Measurements from ENCODE around the gene TMEM272. TPM values are rescaled to one million over a fixed set of nuclear protein-coding genes. Genes with fewer than 3 reads are reported as not detected.
A peak's percentile ranks its signal among the peaks of the same experiment; 100 is the strongest.

Gene TMEM272
- total RNA-seq, 1 donor = not detected

GRCh38 chr13:51882570-51883225, 37.7 kb upstream of the TMEM272 start:
- no peak for TF ChIP-seq CTCF (IDR thresholded peaks at IDR 0.05; ENCODE audit: insufficient read depth, low read depth, low read length)
- DNase-seq (ENCODE audit: low read depth) = no peak
- no peak overlapping the region for H3K4me3 ChIP-seq (ENCODE audit: low read depth, low read length)

GRCh38 chr13:51881296-51881695, 36.3 kb upstream of the TMEM272 start:
- no peak for DNase-seq (ENCODE audit: low read depth)
- no peak for TF ChIP-seq CTCF (IDR thresholded peaks at IDR 0.05; ENCODE audit: insufficient read depth, low read depth, low read length)
- H3K4me3 ChIP-seq (ENCODE audit: low read depth, low read length) = no peak overlapping the region

GRCh38 chr13:51879133-51879532, 34.2 kb upstream of the TMEM272 start:
- TF ChIP-seq CTCF (IDR thresholded peaks at IDR 0.05; ENCODE audit: insufficient read depth, low read depth, low read length) = no peak
- no peak overlapping the region for H3K4me3 ChIP-seq (ENCODE audit: low read depth, low read length)
- no peak for DNase-seq (ENCODE audit: low read depth)

- DNase-seq (ENCODE audit: low read depth) = peak; percentile 8
- no peak overlapping the region for H3K4me3 ChIP-seq (ENCODE audit: low read depth, low read length)
- no peak for TF ChIP-seq CTCF (IDR thresholded peaks at IDR 0.05; ENCODE audit: insufficient read depth, low read depth, low read length)
These were observed 29.7 kb upstream of the TMEM272 start for GRCh38 chr13:51874651-51875050.

- DNase-seq (ENCODE audit: low read depth) = no peak
- no peak overlapping the region for H3K4me3 ChIP-seq (ENCODE audit: low read depth, low read length)
- TF ChIP-seq CTCF (IDR thresholded peaks at IDR 0.05; ENCODE audit: insufficient read depth, low read depth, low read length) = no peak
These were observed 28.9 kb upstream of the TMEM272 start for GRCh38 chr13:51873837-51874236.

- no peak for DNase-seq (ENCODE audit: low read depth)
- TF ChIP-seq CTCF (IDR thresholded peaks at IDR 0.05; ENCODE audit: insufficient read depth, low read depth, low read length) = no peak
- H3K4me3 ChIP-seq (ENCODE audit: low read depth, low read length) = no peak overlapping the region
These were observed 28.3 kb upstream of the TMEM272 start for GRCh38 chr13:51873117-51873798.
